Stimulated activated CD8-positive, alpha-beta memory T cell treated with anti-CD3 and anti-CD28 coated beads, Interleukin-15, amount 100 ng/mL, for 1 hour (primary cell): Measurements from ENCODE around the gene CYP4B1.

Experiments used
- DNase-seq: peaks from one replicate; pipeline ENCODE4 v3.0.0-alpha.2; 2020; ENCODE audit warnings: low read depth

The CYP4B1 gene

DNA sequence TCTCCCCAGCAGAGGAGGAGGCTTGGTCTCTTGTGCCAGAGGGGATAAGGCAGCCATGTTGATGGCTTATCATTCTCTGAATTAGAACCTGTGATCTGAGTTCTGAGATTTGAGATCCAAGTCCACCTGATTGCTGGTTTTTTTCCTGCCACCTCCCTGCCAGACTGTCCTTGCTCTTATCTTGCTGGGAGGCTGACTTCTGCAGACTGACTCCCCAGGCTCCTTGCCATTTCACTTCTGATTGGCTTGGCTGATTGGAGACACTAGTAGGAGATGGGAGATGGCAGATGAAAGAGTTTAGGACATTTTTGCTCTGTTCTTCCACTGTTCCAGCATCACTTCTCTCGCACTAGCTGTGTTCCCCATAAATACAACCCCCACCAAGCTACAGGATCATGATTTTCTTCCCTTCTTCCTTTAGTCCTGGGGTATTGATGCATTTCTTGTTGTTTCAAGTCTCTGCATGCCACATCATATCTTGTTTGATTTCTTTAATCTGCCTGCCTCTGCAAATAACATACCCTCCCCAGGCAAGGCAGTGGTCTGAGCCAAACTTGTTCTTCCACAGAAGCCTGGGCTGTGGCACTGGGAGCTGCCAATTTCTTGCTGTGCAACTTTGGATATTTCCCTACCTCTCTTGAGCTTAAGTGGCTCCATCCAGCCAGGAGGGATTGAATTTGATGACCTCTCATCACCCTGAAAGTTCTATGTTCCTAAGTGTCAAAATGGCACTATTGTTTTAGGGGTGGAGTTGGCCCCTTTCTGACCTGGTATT, 963 bp upstream of the CYP4B1 start:
- DNase-seq, result no peak

DNA sequence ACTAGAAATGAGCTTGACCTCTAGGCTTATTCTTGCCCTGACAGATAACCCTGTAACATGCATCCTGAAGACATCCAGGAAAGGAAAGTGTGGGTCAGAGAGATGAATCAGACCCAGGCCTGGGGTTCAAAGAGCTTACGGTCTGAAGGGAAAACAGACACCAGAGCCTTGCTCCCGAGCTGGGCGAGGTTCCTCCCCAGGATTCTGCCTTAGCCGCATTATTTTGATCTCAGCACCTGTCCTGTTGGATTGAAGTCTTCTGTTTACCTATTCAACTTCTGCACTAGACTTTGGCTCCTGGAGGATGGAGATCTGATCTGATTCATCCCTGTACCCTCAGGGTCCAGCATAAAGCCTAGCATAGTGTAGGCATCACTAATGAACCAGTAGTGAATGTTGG, 1.9 kb downstream of the CYP4B1 start:
- DNase-seq, result no peak

- DNase-seq, result no peak
These were observed 2.6 kb downstream of the CYP4B1 start for GRCh38 chr1:46801323-46802055.

GRCh38 chr1:46802081-46802480, 3.2 kb downstream of the CYP4B1 start:
- DNase-seq, result no peak

DNA sequence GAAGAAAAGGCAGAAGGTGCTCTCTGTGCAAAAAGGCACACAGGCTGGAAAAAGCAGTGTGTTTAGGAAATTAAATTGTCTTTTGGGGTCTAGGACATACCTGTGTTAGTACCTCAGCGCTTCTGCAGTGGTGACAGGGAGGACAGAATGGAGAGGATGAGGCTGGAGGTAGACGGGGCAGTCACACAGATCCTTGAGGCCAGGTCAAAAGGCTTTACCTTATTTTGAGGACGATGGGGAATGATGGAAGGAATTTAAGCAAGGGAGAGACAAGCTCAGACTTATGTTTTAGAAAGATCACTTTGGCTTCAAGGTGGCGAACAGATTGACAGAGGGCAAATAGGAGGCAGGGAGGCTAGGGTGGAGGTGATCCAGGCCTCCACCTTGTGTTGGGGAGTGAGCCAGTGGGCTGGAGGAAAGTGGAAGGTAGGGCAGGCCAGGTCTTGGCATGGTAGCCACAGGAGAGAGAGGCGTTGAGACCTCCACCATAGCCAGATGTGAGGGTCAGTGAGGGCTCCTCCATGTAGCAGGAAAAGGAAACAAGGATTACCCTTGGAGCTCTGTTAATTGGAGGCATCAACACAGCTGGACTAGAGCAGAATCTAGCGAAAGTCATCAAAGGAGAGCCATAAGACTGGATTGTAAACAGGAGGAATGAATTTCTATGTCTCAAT, 4.2 kb downstream of the CYP4B1 start:
- no peak for DNase-seq

GRCh38 chr1:46804027-46804889, 5.4 kb downstream of the CYP4B1 start:
- DNase-seq, result no peak

DNA sequence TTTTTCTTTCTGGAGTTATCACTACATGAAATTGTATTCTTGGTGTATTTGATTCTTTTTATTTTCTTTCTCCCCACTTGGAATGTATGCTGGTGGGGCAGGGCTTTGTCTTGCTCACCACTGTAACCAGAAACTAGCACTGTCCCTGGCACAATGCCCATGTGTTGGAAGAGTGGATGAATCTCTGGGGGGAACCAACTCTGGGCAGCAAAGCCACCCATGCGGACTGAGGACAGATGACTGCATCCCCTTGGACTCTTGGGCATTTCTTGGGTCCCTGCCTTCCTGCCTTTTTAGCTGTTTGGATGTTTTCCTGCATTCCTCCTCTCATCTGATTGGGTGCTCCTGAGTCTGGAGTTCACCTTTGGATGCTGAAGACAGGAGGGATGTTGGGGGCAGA, 6.1 kb downstream of the CYP4B1 start:
- no peak for DNase-seq

GRCh38 chr1:46805755-46806154, 6.9 kb downstream of the CYP4B1 start:
- no peak for DNase-seq

DNA sequence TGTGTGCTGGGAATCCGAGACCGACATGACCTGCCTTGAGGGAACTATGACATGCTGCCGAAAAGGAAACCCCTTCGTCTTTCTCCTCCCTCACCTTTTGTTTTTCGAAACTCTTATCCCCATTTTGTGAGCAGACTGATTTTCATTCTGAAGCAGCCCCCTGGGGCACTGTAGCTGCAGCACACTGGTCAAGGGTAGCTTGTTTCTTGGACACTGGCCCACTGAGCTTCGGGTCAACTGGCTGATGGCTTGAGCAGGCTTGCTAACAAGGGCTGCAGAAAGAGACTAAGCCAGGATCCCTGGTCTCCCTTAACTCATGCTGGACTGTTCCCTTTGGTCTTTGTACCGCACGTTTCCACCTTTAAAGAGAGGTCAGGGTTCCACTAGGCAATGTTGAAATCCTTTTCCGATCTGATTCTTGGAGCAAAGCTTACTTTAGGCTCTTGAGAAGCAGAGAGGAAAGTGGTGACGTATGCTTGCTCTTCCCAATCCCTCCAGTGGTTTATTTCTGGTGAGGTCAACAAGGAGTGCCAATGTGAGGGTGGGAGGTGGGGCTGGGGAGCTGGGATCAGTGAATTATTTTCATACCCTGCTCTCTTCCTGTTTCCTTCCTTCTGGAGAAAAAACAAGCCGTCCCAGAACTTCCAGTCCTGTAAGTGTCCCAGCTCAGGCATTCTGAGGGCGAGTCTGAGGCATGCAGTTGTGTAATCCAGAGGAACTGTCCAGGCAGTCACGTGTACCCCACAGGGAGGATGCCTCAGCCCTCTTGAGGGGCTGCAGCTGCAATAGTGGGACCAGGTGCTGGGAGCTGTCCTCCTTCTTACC, 7.6 kb downstream of the CYP4B1 start:
- no peak for DNase-seq

- DNase-seq, result no peak
These were observed 8.5 kb downstream of the CYP4B1 start for GRCh38 chr1:46807046-46807972.

DNA sequence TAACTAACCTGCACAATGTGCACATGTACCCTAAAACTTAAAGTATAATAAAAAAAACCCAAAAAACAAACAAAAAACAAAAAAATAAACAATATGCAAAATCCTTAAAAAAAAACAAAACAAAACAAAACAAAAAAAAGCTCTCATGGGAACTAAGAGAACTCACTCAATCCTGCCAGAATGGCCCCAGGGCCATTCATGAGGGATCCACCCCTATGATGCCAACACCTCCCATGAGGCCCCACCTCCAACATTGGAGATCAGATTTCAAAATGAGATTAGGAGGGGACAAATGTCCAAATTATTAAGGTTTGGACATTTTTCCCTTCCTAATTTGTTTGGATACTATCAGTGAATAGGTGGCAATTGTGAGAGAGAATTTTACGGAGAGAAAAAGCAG, 10.2 kb downstream of the CYP4B1 start:
- no peak for DNase-seq

- no peak for DNase-seq
These were observed 11.1 kb downstream of the CYP4B1 start for GRCh38 chr1:46809904-46810303.

DNA sequence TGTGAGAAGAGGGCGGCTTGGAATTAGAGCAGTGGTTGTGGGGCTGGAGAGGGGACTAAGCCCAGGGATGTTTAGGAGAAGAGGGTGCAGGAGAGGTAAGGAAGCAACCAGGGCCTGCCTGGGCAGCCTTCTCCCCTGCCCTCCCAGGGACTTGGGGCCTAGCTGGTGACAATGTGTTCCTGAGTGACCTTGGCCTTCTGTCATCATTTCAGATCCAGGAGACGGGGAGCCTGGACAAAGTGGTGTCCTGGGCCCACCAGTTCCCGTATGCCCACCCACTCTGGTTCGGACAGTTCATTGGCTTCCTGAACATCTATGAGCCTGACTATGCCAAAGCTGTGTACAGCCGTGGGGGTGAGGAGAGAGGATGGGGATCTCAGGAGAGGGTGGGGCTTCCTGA, 11.8 kb downstream of the CYP4B1 start:
- no peak for DNase-seq

- no peak for DNase-seq
These were observed 12.2 kb downstream of the CYP4B1 start for GRCh38 chr1:46811053-46811452.

DNA sequence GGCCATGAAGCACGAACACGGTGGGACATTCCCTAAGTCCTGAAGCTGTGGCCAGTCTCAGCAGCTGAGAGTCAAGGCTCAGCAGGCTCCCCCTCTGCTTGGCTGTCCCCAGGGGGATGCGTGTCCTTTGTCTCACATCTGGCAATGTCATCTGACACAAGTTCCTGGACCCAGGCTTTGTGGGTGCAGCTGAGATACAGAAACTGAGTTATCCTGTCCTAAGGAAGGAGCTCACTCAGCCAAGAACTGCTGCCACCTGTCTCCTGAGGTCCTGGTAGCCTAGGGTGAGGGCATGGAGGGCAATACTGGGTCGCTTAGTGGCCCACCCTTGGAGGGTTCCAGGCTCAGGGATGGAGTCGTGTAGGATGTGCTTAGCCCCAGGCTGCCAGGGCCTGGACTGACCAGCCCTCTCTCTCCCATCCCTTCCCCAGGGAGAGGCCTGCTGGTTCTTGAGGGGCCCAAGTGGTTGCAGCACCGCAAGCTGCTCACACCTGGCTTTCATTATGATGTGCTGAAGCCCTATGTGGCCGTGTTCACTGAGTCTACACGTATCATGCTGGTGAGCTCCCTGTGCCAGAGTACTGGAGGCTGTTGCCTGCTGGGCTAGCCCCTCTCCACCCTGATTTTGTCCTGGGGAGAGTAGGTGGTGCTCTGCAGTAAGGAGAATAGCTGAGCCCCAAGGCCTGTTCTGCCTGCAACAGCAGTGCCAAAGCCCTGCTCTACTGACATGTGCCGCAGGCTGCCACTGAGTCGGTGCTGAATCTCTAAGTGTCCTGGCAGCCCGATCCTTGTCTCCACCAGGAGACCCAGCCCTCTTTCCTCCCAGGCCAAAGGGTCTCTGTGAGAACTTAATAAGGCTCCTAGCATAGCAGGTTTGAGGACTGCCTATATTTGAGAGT, 13.5 kb downstream of the CYP4B1 start:
- no peak for DNase-seq

DNA sequence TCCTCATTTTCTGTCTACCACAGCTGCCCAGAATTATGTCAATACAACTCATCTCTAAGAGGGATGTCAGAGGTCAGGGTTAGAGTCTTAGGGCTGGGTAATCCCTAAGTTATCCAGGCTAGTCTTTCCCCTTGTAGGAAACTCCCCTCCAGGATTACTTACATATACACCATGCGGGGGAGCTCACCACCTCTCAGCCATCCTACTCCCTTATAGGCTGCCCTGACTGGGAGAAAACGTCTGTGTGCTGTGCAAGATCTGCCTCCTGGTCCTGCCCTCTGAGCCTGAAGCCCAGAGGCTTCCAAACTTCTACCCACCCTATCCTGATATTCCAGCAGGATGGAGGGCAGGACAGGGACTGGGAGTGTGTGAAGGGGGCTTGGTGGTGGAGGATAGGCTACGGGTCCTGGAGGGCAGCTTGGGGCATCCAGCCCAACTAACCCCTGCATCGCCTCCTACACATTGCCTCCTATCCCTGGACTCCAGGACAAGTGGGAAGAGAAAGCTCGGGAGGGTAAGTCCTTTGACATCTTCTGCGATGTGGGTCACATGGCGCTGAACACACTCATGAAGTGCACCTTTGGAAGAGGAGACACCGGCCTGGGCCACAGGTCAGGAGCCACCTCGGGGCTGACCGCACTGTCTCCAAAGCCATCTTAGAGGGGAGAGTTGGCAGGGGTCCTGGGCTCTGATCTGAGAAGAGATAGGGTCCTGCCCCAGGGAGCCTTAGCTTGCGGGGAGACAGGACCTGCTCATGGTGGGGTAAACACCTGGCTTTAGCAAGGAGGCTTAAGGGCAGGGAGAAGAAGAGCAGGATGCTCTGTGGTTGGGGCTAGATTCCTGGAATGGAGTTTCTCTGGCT, 14.4 kb downstream of the CYP4B1 start:
- DNase-seq, result no peak

DNA sequence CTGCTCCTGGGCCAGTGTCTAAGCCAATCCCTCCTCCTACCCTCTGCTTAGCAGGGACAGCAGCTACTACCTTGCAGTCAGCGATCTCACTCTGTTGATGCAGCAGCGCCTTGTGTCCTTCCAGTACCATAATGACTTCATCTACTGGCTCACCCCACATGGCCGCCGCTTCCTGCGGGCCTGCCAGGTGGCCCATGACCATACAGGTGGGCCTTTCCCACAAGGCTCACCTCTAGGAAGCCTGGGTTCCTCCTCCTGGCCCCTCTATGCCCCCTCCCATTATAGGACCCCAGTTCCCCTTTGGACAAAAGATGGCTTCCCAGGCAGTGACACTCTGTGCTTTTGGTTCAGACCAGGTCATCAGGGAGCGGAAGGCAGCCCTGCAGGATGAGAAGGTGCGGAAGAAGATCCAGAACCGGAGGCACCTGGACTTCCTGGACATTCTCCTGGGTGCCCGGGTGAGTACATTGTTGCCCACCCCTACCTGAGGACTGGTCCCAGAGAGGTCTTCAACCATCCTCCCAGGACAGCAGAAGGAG, 15.1 kb downstream of the CYP4B1 start:
- no peak for DNase-seq

DNA sequence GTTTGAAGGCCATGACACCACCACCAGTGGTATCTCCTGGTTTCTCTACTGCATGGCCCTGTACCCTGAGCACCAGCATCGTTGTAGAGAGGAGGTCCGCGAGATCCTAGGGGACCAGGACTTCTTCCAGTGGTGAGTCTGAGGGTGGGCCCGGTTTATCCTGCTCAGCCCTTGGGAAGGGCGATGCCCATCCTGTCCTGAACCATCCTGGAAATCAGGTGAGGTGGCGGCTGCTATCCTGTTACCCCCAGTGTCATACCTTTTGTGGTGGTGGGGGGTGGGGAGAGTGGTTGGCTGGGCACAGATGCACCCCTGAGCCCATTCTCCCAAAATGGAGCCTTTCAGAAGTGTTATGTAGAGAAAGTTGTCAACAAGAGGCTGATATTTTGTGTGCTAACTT, 16.3 kb downstream of the CYP4B1 start:
- DNase-seq, result no peak
